Neural cell (in vitro differentiated cells): ENCODE data around the gene CASTOR2.

Experiments
- CTCF ChIP-seq: fragments of 450-650 bp; IDR thresholded peaks from 2 replicates; pipeline ENCODE4 v1.5.1; 2014; ENCODE audit warnings: antibody characterized with exemption, mild to moderate bottlenecking, moderate library complexity; ENCODE audit not compliant: poor library complexity, severe bottlenecking
- EP300 ChIP-seq: fragments of 450-650 bp; conservative IDR thresholded peaks from 2 replicates; pipeline ENCODE4 v1.6.1; 2014; ENCODE audit warnings: antibody characterized with exemption, mild to moderate bottlenecking, moderate library complexity; ENCODE audit not compliant: poor library complexity, severe bottlenecking
- EZH2 ChIP-seq: fragments of 200-600, 300-800 bp; shearing (Covaris generic), sonication (generic); IDR thresholded peaks from 2 replicates; pipeline ENCODE4 v1.6.1; 2014; ENCODE audit warnings: antibody characterized with exemption, low read length, borderline replicate concordance, mild to moderate bottlenecking; ENCODE audit not compliant: insufficient read depth, poor library complexity, severe bottlenecking
- POLR2AphosphoS5 ChIP-seq: IDR thresholded peaks from 2 replicates; pipeline ENCODE4 v1.6.1; 2012
- TAF1 ChIP-seq: IDR thresholded peaks from 2 replicates; pipeline ENCODE4 v1.6.1; 2012; ENCODE audit warnings: low read depth
- TF ChIP-seq, protein P1 (sequence below): IDR thresholded peaks from 2 replicates; pipeline ENCODE4 v1.6.1; 2012; ENCODE audit warnings: borderline replicate concordance

DNA sequence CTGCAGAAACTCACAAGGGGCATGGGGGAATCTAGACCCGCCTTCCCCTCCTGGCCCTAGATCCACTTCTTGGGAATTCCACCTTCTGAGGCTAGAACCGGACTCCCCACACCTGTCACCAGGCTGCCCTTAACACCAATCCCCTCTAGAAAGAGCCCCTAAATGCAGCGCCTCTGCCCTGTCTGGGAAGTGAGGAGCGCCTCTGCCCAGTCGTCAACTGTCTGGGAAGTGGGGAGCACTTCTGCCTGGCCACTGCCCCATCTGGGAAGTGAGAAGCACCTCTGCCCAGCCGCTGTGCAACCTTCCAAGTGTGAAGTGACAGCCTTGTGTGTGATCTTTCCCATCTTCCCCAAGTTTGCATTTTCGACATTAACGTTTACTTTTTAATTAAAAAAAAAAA is 100.3 kb downstream of the CASTOR2 start:
- no peak for TF ChIP-seq EZH2
- TF ChIP-seq CTCF, result no peak
- no peak for TF ChIP-seq TAF1
- no peak for TF ChIP-seq POLR2AphosphoS5
- TF ChIP-seq EP300, result no peak
- TF ChIP-seq, protein P1, sequence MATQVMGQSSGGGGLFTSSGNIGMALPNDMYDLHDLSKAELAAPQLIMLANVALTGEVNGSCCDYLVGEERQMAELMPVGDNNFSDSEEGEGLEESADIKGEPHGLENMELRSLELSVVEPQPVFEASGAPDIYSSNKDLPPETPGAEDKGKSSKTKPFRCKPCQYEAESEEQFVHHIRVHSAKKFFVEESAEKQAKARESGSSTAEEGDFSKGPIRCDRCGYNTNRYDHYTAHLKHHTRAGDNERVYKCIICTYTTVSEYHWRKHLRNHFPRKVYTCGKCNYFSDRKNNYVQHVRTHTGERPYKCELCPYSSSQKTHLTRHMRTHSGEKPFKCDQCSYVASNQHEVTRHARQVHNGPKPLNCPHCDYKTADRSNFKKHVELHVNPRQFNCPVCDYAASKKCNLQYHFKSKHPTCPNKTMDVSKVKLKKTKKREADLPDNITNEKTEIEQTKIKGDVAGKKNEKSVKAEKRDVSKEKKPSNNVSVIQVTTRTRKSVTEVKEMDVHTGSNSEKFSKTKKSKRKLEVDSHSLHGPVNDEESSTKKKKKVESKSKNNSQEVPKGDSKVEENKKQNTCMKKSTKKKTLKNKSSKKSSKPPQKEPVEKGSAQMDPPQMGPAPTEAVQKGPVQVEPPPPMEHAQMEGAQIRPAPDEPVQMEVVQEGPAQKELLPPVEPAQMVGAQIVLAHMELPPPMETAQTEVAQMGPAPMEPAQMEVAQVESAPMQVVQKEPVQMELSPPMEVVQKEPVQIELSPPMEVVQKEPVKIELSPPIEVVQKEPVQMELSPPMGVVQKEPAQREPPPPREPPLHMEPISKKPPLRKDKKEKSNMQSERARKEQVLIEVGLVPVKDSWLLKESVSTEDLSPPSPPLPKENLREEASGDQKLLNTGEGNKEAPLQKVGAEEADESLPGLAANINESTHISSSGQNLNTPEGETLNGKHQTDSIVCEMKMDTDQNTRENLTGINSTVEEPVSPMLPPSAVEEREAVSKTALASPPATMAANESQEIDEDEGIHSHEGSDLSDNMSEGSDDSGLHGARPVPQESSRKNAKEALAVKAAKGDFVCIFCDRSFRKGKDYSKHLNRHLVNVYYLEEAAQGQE, result no peak
